PC-9 (cell line): ENCODE results near the gene NOM1. TPM values are rescaled to one million over a fixed set of nuclear protein-coding genes. Genes with fewer than 3 reads are reported as not detected.
"Not testable (repeated sequence)": the region's sequence is repeated elsewhere in the genome, so short reads cannot be mapped to it uniquely, and the experiment has no call there.

Experiments
- BruUV-seq: library from RNA; stranded (reverse); fragments of 400-500 nt; replicated peaks from 2 replicates; lab custom pipeline; 2021; lab: Mats Ljungman, UMichigan
- CTCF ChIA-PET: fragments of 300-600 bp; sonication (Branson Sonifier 250); formaldehyde crosslinking; loops from one replicate; lab custom pipeline; 2022; ENCODE audit warnings: antibody characterized with exemption; lab: Charles Lee
- POLR2A ChIA-PET: fragments of 300-600 bp; sonication (Branson Sonifier 250); formaldehyde crosslinking; loops from one replicate; lab custom pipeline; 2022; ENCODE audit warnings: antibody characterized with exemption; ENCODE audit not compliant: unreplicated experiment; lab: Charles Lee
- DNase-seq, 2 experiments: peaks; one replicate each; pipeline versions ENCODE4 v3.0.0 to v3.0.0-alpha.2; 2015 to 2022; ENCODE audit warnings: mixed read lengths in 1 of 2
- H2AFZ ChIP-seq: fragments of 200-600 bp; sonication (generic); 2 replicates; pipeline ENCODE4 v1.8.1; 2017; ENCODE audit warnings: antibody characterized with exemption
- H3F3A ChIP-seq: fragments of 200-600 bp; sonication (generic); 2 replicates; pipeline ENCODE4 v1.8.1; 2017; ENCODE audit warnings: antibody characterized with exemption, mild to moderate bottlenecking, low read depth; ENCODE audit not compliant: insufficient read depth
- H3K27ac ChIP-seq: fragments of 200-600 bp; sonication (generic); 2 replicates; pipeline ENCODE4 v1.6.1; 2016; ENCODE audit warnings: mixed run types
- H3K27me3 ChIP-seq: fragments of 200-600 bp; sonication (generic); 2 replicates; pipeline ENCODE4 v1.6.1; 2016; ENCODE audit warnings: low read depth, mixed run types; ENCODE audit not compliant: insufficient read depth
- H3K36me3 ChIP-seq: fragments of 200-600 bp; sonication (generic); 2 replicates; pipeline ENCODE4 v1.6.1; 2016; ENCODE audit warnings: low read depth, mixed run types
- H3K4me1 ChIP-seq: fragments of 200-600 bp; sonication (generic); replicated peaks from 2 replicates; pipeline ENCODE4 v1.6.1; 2016; ENCODE audit warnings: mixed run types; ENCODE audit not compliant: insufficient read depth
- H3K4me2 ChIP-seq: fragments of 200-600 bp; sonication (generic); 2 replicates; pipeline ENCODE4 v1.6.1; 2017; ENCODE audit warnings: mixed run types
- H3K4me3 ChIP-seq: fragments of 200-600 bp; sonication (generic); 2 replicates; pipeline ENCODE4 v1.6.1; 2016; ENCODE audit warnings: mixed run types
- H3K79me2 ChIP-seq: fragments of 200-600 bp; sonication (generic); 2 replicates; pipeline ENCODE4 v1.6.1; 2017; ENCODE audit warnings: low read depth, mixed run types
- H3K9me2 ChIP-seq: fragments of 200-600 bp; sonication (generic); 2 replicates; pipeline ENCODE4 v1.8.1; 2017; ENCODE audit warnings: mild to moderate bottlenecking; ENCODE audit not compliant: insufficient read depth
- H3K9me3 ChIP-seq: fragments of 200-600 bp; sonication (generic); 2 replicates; pipeline ENCODE4 v1.8.1; 2016; ENCODE audit warnings: low read depth; ENCODE audit not compliant: insufficient read depth
- H4K20me1 ChIP-seq: fragments of 200-600 bp; sonication (generic); 2 replicates; pipeline ENCODE4 v1.8.1; 2017; ENCODE audit not compliant: insufficient read depth
- CTCF ChIP-seq: fragments of 200-600 bp; sonication (generic); conservative IDR thresholded peaks from 2 replicates; pipeline ENCODE4 v1.6.1; 2017; ENCODE audit warnings: mixed run types, antibody characterized with exemption, mild to moderate bottlenecking, moderate library complexity
- EZH2 ChIP-seq: fragments of 200-600 bp; sonication (generic); IDR thresholded peaks from 2 replicates; pipeline ENCODE4 v1.8.0; 2017; ENCODE audit warnings: antibody characterized with exemption, low read depth
- intact Hi-C: fragments of 100-400 bp; cut with micrococcal nuclease; formaldehyde crosslinking; loops from one replicate; pipeline ENCODE4 v1.10.0; 2022; ENCODE audit not compliant: unreplicated experiment
- total RNA-seq: library from RNA; stranded (reverse); gene quantifications from 2 replicates; pipeline ENCODE4 v1.2.3, GENCODE V29; 2021

Gene NOM1
- total RNA-seq, 1 experiment from 2014 or later, result 25.4 TPM

- H3K9me2 ChIP-seq, H3K27ac ChIP-seq, DNase-seq, H2AFZ ChIP-seq, POLR2A ChIA-PET, H4K20me1 ChIP-seq, H3K9me3 ChIP-seq, H3K4me2 ChIP-seq, H3K36me3 ChIP-seq, BruUV-seq, CTCF ChIA-PET, intact Hi-C loops, H3F3A ChIP-seq, H3K4me1 ChIP-seq, H3K4me3 ChIP-seq, H3K79me2 ChIP-seq: not testable (repeated sequence)
- peaks cover 31% of the 10 kb centered on the region for H3K27me3 ChIP-seq
These were observed 23.7 kb upstream of the NOM1 start for GRCh38 chr7:156925821-156926220.

GRCh38 chr7:156927571-156928405 is 21.7 kb upstream of the NOM1 start:
- Histone ChIP-seq H3K9me2 (no peaks in the 10 kb centered on the region), H3K4me2 (no peak overlapping the region), H3K9me3 (no peaks in the 10 kb centered on the region), H3K27me3 (peaks cover 21% of the 10 kb centered on the region), H3K4me1 (no peaks in the 10 kb centered on the region), H3K36me3 (no peaks in the 10 kb centered on the region), H2AFZ (no peak overlapping the region), H3F3A (no peaks in the 10 kb centered on the region), H3K4me3 (no peak overlapping the region), H3K27ac (no peak overlapping the region), H4K20me1 (no peaks in the 10 kb centered on the region), H3K79me2 (no peaks in the 10 kb centered on the region)
- no TSS peak for BruUV-seq
- intact Hi-C loops, result no loop called here
- TF ChIP-seq CTCF (no peak), EZH2 (no peak)
- POLR2A ChIA-PET, result no interaction called here
- CTCF ChIA-PET, result no interaction called here
- DNase-seq, result no peak

- BruUV-seq, result no TSS peak
- no peak overlapping the region for H3K4me3 ChIP-seq
- TF ChIP-seq EZH2 (no peak), CTCF (no peak)
- no peak overlapping the region for H2AFZ ChIP-seq
- no peaks in the 10 kb centered on the region for H4K20me1 ChIP-seq
- no peak overlapping the region for H3K27ac ChIP-seq
- POLR2A ChIA-PET, result no interaction called here
- CTCF ChIA-PET, result no interaction called here
- H3K4me1 ChIP-seq, result no peaks in the 10 kb centered on the region
- no peaks in the 10 kb centered on the region for H3K9me3 ChIP-seq
- H3K36me3 ChIP-seq, result no peaks in the 10 kb centered on the region
- intact Hi-C loops, result no loop called here
- no peaks in the 10 kb centered on the region for H3K79me2 ChIP-seq
- peaks cover 21% of the 10 kb centered on the region for H3K27me3 ChIP-seq
- no peak for DNase-seq
- no peaks in the 10 kb centered on the region for H3F3A ChIP-seq
- no peaks in the 10 kb centered on the region for H3K9me2 ChIP-seq
- H3K4me2 ChIP-seq, result no peak overlapping the region
These were observed 21.1 kb upstream of the NOM1 start for GRCh38 chr7:156928406-156928747.
